OCI-LY7 (cell line): Measurements from ENCODE around the gene ALDH7A1.
A peak's percentile ranks its signal among the peaks of the same experiment; 100 is the strongest.

Experiments used
- CTCF ChIP-seq: fragments of 200-600 bp; sonication (generic); conservative IDR thresholded peaks from 2 replicates; pipeline ENCODE4 v1.5.1; 2014; ENCODE audit warnings: mild to moderate bottlenecking, antibody characterized with exemption, low read length, moderate library complexity, mixed read lengths
- EZH2phosphoT487 ChIP-seq: fragments of 200-600 bp; sonication (generic); IDR thresholded peaks from 2 replicates; pipeline ENCODE4 v1.6.1; 2018; ENCODE audit warnings: low read depth, borderline replicate concordance, mild to moderate bottlenecking, mixed run types, antibody characterized with exemption, low read length, moderate library complexity, mixed read lengths

- TF ChIP-seq CTCF: peak; percentile 82
- TF ChIP-seq EZH2phosphoT487: no peak
Observed at GRCh38 chr5:126499853-126500342, 95.1 kb downstream of the ALDH7A1 start.
